HG03520 (cell line): ENCODE measurements around the gene NIM1K.
"Not testable (repeated sequence)": the region's sequence is repeated elsewhere in the genome, so short reads cannot be mapped to it uniquely, and the experiment has no call there.

Experiments
- ATAC-seq: cut with Tn5 transposase; IDR thresholded peaks from one replicate; pipeline ENCODE4 v1.9.1; 2021; ENCODE audit warnings: mild to moderate bottlenecking, moderate library complexity; ENCODE audit not compliant: unreplicated experiment

NIM1K gene

GRCh38 chr5:43279548-43280274 is 87.7 kb downstream of the NIM1K start:
- ATAC-seq: no peak

GRCh38 chr5:43281840-43282658 is 90.0 kb downstream of the NIM1K start:
- ATAC-seq: no peak

- no peak for ATAC-seq
Observed at GRCh38 chr5:43286623-43287022, 94.6 kb downstream of the NIM1K start.

- ATAC-seq: no peak
Observed at GRCh38 chr5:43287493-43287892, 95.5 kb downstream of the NIM1K start.

GRCh38 chr5:43288269-43288831 is 96.3 kb downstream of the NIM1K start:
- no peak for ATAC-seq

GRCh38 chr5:43290726-43291125 is 98.7 kb downstream of the NIM1K start:
- ATAC-seq: no peak

GRCh38 chr5:43294226-43294625 is 102.2 kb downstream of the NIM1K start:
- no peak for ATAC-seq

- ATAC-seq: no peak
Observed at GRCh38 chr5:43295202-43295601, 103.2 kb downstream of the NIM1K start.

GRCh38 chr5:43296835-43297234 is 104.8 kb downstream of the NIM1K start:
- ATAC-seq: no peak

GRCh38 chr5:43298443-43298842 is 106.4 kb downstream of the NIM1K start:
- ATAC-seq: no peak

- no peak for ATAC-seq
Observed at GRCh38 chr5:43300112-43300511, 108.1 kb downstream of the NIM1K start.

- no peak for ATAC-seq
Observed at GRCh38 chr5:43301653-43302091, 109.6 kb downstream of the NIM1K start.

GRCh38 chr5:43302481-43302880 is 110.5 kb downstream of the NIM1K start:
- no peak for ATAC-seq

GRCh38 chr5:43303242-43303641 is 111.2 kb downstream of the NIM1K start:
- ATAC-seq: no peak

GRCh38 chr5:43304525-43304924 is 112.5 kb downstream of the NIM1K start:
- ATAC-seq: peak; percentile 38

- peak; percentile 62 for ATAC-seq
Observed at GRCh38 chr5:43305948-43306565, 114.0 kb downstream of the NIM1K start.

GRCh38 chr5:43306954-43307353 is 114.9 kb downstream of the NIM1K start:
- ATAC-seq: not testable (repeated sequence)

GRCh38 chr5:43309122-43309521 is 117.1 kb downstream of the NIM1K start:
- ATAC-seq: no peak

GRCh38 chr5:43309637-43310036 is 117.6 kb downstream of the NIM1K start:
- ATAC-seq: no peak

- ATAC-seq: no peak
Observed at GRCh38 chr5:43312076-43312661, 120.1 kb downstream of the NIM1K start.

GRCh38 chr5:43312699-43313034 is 120.6 kb downstream of the NIM1K start:
- ATAC-seq: peak; percentile 0
